H1 (cell line): ENCODE results near the gene ASIC1. TPM values are rescaled to one million over a fixed set of nuclear protein-coding genes. Genes with fewer than 3 reads are reported as not detected.

Source experiments
- CHD7 ChIP-seq: fragments of 300-600 bp; sonication (generic); IDR thresholded peaks from 2 replicates; pipeline ENCODE4 v1.7.1; 2012; ENCODE audit warnings: low read length, moderate library complexity, mild to moderate bottlenecking, inconsistent platforms; ENCODE audit not compliant: insufficient replicate concordance
- GTF2F1 ChIP-seq: IDR thresholded peaks from 2 replicates; pipeline ENCODE4 v1.6.1; 2012; ENCODE audit warnings: low read depth, low read length, improper control_type of control experiment, borderline replicate concordance
- MAX ChIP-seq: IDR thresholded peaks from 2 replicates; pipeline ENCODE4 v1.6.1; 2012; ENCODE audit warnings: inconsistent platforms
- POLR2A ChIP-seq, 2 experiments: IDR thresholded peaks; 1 replicate in 1 of 2; 2 replicates in 1 of 2; pipeline ENCODE4 v1.6.1; 2011; ENCODE audit warnings: low read depth in 2 of 2, low read length in 2 of 2, mild to moderate bottlenecking in 2 of 2; ENCODE audit errors: control extremely low read depth in 1 of 2
- POU5F1 ChIP-seq: IDR thresholded peaks from 2 replicates; pipeline ENCODE4 v1.6.1; 2011; ENCODE audit warnings: low read depth, mild to moderate bottlenecking, low read length, moderate library complexity
- RNF2 ChIP-seq: fragments of 200-900, 300-1000 bp; sonication (generic); IDR thresholded peaks from 2 replicates; pipeline ENCODE4 v1.7.1; 2016; ENCODE audit warnings: borderline replicate concordance, low read depth, mild to moderate bottlenecking, antibody characterized with exemption, low read length; ENCODE audit not compliant: poor library complexity, severe bottlenecking; ENCODE audit errors: missing control alignments
- SAP30 ChIP-seq: fragments of 300-600 bp; sonication (generic); IDR thresholded peaks from 2 replicates; pipeline ENCODE4 v1.7.1; 2012; ENCODE audit warnings: low read length, moderate library complexity, mild to moderate bottlenecking, inconsistent platforms; ENCODE audit not compliant: insufficient read depth, insufficient replicate concordance
- SIN3A ChIP-seq, 2 experiments: IDR thresholded peaks in 1 of 2; conservative IDR thresholded peaks in 1 of 2; 2 replicates each; pipeline ENCODE4 v1.6.1; 2011 to 2012; ENCODE audit warnings: low read length in 2 of 2, improper control_type of control experiment in 1 of 2, low read depth in 1 of 2, mild to moderate bottlenecking in 1 of 2
- polyA plus RNA-seq, 7 experiments: library from polyadenylated mRNA; depleted of rRNA in 3 of 7; stranded (reverse) in 5 of 7; unstranded in 2 of 7; fragments of >200 nt in 5 of 7; fragments of 200-250 nt in 2 of 7; gene quantifications; 1 replicate in 5 of 7; 2 replicates in 1 of 7; 4 replicates in 1 of 7; pipeline versions ENCODE4 v1.2.1 to v1.2.3, GENCODE V29; 2011 to 2013; ENCODE audit warnings: missing spikeins in 2 of 7, mixed read lengths in 2 of 7
- total RNA-seq: library from RNA; stranded (reverse); fragmentation: NEBNext Ultra II Directional; extraction: Animal tissue kit (Norgen Biotek cat#: 25700); gene quantifications from 2 replicates; pipeline ENCODE4 v1.2.1, GENCODE V29; 2021

The ASIC1 gene
- total and polyA plus RNA-seq, 2 of the 8 experiments (the other 6 are each of a cell fraction or from before 2014, with no cell fraction given) = 2.4 to 4.4 TPM

GRCh38 chr12:50018968-50019367, 38.4 kb upstream of the ASIC1 start (continued):
- no peak for TF ChIP-seq GTF2F1
- no peak for TF ChIP-seq MAX
- no peak for TF ChIP-seq CHD7
- no peak for TF ChIP-seq SIN3A (conservative IDR thresholded peaks at IDR 0.05 in 1 of 2, IDR thresholded peaks at IDR 0.05 in 1 of 2; ENCODE audit: low read depth in 1 of 2, low read length in 2 of 2)
- no peak for TF ChIP-seq POLR2A (IDR thresholded peaks at IDR 0.05; ENCODE audit: control extremely low read depth in 1 of 2, low read depth in 2 of 2, low read length in 2 of 2)
- no peak for TF ChIP-seq SAP30
- TF ChIP-seq RNF2 = no peak
- TF ChIP-seq POU5F1 = no peak
